ENCODE data around the gene AGBL4. TPM values are rescaled to one million over a fixed set of nuclear protein-coding genes. Genes with fewer than 3 reads are reported as not detected.
A peak's percentile ranks its signal among the peaks of the same experiment; 100 is the strongest.

Gene AGBL4
- total RNA-seq, 1 donor from 2014 or later: 3.1 TPM

DNA sequence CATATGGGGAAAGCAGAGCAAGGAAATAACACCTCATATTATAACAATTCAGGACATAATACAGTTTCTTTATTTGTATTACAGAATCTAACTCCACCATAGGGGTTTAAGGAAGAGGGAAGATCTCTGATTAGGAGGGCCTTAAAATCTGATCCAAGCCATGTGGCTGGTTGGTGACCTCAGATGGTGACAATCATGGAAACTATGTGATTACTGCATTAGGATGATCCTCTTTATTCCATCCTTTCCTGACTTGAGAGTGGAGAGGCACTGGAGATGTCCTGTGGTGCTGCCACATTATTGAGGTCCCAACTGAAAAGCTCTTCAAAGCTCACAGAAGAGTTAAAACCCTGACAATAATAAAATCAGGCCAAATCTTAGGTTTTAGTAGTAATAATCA lies 1078.9 kb downstream of the AGBL4 start:
- DNase-seq (ENCODE audit: low spot score): no peak

DNA sequence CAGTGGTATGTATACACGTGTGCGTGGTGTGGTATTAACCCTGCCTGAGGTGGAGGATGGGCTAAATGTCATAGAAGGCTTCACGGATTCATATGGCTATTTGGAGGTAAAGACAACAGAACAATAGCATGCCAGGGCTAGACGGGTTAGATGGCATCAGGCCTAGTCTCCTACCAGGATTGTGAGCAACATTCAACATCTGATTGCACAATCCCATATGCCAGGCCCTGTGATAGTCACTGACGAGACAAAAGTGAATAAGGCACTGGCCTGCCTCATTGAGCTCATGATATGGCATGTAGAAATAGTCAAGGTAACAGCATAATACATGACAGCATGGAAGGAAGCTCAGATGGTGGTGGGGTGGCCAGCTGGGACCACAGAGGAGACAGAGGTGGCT lies 1079.9 kb downstream of the AGBL4 start:
- DNase-seq (ENCODE audit: low spot score): no peak

DNA sequence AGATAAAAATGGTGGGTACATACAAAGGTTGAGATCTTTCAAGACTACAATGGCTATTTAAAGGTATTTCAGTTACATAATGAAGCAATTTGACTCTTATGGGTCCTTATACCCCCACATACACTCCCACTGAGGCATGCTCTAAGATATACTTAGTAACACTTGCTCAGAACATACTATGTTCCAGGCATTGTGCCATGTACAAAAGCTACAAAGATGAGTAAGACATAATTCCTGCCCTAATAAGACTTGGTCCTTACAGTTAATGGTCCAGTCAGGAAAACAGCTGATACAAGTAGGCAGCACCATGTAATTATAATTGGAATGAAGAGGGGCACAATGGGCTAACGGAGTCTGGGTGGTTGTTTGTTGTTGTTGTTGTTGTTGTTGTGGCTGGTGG lies 1080.4 kb downstream of the AGBL4 start:
- DNase-seq (ENCODE audit: low spot score): peak; percentile 38

DNA sequence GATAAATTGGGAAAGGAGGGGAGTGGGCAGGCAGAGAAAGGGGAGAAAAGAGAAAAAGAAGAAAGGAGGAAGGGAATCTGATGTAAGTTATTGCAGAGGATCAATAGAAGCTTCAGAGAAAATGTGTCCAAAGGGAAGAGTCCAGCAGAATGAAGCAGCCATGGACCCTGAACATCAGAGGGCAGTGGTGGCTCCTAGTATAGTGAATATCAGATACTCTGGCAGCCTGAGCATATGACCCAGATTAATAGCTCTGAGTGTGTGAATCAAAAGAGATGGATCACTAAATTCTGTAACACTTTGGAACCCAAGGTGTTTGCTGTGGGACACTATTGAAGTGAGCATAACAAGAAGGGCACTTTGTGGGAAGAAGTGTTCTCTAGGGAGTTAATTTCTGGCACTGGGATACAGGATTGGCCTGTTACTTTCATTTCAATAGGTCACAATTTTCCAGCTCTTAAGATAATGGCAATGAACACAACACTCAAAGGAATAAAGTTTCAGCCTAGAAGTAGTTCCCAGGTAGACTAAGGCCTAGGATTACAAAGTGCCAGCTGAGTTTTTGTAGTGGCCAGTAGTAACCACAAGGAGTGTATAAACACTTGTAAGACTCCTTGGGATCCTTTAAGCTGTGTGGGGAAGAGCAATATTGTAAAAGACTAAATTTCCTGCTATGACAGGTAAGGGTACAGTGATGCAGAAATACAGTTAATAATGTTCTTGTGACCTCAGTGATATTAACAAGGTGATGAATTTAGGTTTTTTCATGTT lies 1082.6 kb downstream of the AGBL4 start:
- DNase-seq (ENCODE audit: low spot score): no peak

DNA sequence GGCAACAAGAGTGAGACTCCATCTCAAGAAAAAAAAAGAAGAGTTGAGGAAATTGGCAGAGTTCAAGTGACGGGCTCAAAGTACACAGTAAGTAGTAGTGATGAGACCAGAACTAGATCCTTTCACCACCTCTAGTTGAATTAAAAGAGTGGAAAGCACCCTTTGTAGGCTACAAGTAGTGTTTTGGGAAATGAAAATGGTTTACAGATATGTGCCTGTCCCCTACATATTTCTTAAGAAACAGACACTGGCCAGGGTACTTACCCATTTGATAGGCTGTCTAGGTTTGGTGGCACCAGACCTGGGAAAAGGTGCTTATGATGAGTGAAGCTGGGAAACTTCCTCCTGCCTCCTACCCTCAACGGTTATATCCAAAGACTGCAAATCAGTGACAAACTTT lies 1083.4 kb downstream of the AGBL4 start:
- no peak for DNase-seq (ENCODE audit: low spot score)

DNA sequence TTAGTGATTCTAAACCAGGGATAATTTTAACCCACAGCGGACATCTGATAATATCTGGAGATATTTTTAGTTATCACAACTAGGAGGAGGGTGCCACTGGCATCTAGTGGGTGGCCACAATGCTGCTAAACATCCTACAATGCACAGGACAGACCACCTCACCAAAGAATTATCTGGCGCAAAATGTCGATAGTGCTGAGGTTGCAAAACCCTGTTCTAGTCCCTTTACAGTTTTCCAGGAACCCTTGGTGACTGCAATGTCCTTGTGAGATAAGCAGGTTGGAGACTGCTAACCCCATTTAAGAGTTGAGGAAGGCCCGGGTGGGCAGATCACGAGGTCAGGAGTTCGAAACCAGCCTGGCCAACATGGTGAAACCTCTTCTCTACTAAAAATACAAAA lies 1083.9 kb downstream of the AGBL4 start:
- no peak for DNase-seq (ENCODE audit: low spot score)

DNA sequence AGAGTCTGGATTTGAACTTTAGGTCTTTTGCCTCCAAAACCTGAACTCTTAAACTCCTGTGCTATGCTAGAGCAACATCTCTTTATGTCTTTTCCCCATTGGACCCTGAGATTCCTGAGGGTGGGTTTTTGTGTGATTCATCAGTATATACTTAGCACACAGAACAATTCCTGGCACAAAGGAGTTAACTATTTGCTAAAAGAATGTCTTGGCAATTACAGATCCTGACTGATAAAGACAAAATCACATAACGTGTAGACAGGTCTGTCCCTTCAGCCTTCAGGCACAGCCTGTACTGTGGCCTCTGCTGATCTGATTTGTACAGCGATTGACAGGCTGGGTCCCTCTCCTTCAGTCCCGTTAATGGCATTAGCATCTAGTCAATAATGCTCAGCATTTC lies 1084.7 kb downstream of the AGBL4 start:
- DNase-seq (ENCODE audit: low spot score): no peak

DNA sequence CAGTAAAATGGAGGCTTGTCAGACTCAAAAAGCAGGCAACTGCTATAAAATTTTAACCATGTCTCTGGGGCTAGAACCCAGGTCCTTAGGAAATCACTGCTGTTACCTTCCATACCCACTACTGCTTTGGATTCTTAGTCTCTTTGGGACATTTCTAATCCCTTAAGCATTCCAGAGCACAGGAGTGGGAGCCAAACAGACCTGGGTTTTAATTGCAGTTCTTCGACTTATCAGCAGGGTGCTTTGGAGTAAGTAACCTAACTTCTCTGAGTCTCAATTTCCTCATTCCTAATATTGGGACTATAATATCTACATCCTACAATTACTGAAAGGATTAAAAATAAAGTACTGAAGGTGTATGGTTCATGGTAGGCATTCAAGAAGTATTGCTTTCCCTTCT lies 1086.0 kb downstream of the AGBL4 start:
- DNase-seq (ENCODE audit: low spot score): no peak

DNA sequence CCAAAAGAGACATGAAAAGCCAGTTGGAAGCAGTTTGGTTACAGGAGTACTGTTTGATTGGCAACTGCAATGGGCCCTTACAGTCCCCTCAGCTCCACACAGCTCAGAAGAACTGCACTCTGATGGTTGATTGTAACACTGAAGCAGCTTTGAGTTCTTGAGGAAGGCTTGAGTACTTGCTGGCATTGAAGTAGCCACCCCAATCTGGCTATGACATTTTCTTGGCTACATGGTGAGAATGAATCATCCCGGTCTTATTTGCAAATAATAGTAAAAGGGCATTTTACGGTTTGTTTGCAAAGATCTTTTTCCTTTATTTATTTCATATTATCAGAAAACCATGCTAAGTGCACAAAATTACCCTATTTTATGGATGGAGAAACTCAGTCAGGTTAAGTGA lies 1087.3 kb downstream of the AGBL4 start:
- DNase-seq (ENCODE audit: low spot score): no peak

DNA sequence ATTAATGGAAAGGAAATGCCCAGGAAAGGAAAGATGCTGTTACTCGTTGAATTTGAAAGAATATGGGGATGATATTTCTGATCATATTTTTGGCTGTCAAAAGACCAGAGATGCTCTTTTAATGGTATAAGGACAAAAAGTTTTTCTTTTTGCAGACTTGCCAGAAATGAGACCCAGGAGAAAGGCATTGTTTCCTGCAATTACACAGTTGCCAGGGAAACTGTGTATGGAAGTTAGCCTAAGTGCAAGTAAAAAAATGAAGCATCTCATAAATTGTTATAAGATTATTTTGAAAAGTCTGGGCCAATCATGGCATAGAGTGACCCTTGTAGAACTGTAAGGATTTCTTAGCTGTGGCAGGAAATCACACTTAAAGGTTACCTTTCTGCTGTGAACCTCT lies 1091.4 kb downstream of the AGBL4 start:
- no peak for DNase-seq (ENCODE audit: low spot score)

DNA sequence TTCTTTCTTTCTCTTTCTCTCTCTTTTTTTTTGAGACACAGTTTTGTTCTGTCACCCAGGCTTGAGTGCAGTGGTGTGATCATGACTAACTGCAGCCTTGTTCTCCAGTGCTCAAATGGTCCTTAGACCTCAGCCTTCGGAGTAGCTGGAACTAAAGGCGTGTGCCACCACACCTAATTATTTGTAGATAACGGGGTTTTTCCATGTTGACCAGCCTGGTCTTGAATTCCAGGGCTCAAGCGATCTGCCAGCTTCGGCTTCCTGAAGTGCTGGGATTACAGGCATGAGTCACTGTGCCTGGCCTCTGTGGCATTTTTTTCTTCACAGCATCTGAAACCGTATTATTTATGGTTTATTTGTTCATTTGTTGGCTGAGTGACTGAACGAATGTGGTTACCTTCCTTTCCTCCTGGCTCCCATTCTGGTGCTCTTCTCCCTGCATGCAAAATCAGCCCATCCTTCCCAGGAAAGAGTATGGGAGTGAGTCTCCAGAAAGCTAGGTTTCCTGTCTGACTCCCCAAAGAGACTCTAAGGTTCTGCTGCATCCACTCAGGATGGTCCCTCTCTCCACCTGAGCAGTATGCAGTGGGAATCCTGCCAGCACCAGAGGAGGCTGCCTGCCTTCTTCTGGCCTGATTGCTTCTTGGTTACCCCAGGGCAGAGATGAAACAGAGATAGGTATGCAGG lies 1092.1 kb downstream of the AGBL4 start:
- DNase-seq (ENCODE audit: low spot score): peak; percentile 59

DNA sequence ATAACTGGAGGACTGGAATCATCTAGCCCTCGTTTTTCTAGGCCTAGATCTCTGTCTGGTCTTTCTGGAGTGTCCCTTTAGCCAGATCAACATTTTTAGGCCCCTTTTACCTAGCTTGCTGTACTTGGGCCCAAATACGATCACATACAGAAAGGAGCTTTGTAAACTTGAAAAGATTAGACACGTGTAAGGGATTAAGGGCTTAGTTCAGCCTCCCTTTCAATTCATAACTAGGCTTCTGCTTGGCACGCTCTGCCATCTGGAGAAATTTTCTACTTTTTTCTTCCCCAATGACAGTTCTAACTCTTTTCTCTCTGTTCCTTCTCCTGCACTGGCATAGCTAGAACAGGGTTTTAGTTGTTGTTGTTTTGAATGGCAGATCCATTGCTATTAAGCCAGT lies 1093.7 kb downstream of the AGBL4 start:
- no peak for DNase-seq (ENCODE audit: low spot score)

DNA sequence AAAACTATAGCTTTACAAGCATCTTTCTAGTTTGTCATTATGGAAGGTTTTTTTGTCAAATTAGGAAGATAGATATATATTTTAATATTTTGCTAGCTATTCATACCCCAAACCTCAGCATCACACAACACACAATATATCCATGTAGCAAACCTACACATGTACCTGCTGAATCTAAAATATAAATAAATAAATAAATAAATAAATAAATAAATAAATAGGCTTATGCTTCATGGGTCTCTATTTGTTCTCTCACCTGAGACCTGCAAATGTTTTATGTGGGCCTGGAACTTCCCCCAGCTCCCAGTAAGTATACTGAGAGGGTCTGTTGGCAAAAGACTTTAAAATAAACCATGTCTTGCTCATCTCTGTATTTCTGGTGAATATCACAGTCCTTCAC lies 1099.7 kb downstream of the AGBL4 start:
- no peak for DNase-seq (ENCODE audit: low spot score)

DNA sequence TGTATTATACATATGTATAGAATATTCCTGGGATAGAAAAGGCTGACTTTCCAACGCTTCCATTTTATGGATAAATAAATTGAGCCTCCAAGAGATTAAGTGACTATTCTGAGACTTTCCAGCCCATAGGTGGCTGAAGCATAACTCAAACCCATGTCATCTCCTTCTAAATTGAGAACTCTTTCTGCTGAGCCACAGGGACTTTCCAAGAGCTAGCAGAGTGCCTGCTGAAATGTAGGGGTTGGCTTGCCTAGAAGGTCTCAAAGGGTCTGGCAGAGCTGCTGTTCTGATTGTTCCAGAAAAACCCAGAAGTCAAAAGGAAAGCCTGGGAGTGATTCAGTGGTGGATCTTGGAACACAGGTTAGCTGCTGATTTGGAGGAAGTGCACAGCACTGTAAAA lies 1100.6 kb downstream of the AGBL4 start:
- no peak for DNase-seq (ENCODE audit: low spot score)

DNA sequence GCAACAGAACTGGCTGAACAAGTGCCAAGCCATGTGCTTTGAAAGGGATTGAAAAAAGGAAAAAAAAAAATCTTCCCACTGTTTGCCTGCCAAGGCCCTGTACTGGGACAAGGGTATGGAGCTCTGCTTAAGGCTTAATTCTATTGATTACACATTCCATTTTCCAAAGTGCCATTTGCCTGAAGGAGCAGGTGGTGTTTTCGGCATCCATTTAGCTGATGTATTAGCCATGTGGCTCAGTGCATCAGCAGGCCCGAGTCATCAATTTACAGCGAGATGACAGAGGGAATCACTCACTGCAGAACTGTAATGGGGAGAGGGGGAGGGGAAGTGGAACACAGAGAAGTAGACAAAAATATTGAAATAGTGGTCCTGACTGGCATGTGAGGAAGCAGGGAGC lies 1102.9 kb downstream of the AGBL4 start:
- DNase-seq (ENCODE audit: low spot score): no peak

DNA sequence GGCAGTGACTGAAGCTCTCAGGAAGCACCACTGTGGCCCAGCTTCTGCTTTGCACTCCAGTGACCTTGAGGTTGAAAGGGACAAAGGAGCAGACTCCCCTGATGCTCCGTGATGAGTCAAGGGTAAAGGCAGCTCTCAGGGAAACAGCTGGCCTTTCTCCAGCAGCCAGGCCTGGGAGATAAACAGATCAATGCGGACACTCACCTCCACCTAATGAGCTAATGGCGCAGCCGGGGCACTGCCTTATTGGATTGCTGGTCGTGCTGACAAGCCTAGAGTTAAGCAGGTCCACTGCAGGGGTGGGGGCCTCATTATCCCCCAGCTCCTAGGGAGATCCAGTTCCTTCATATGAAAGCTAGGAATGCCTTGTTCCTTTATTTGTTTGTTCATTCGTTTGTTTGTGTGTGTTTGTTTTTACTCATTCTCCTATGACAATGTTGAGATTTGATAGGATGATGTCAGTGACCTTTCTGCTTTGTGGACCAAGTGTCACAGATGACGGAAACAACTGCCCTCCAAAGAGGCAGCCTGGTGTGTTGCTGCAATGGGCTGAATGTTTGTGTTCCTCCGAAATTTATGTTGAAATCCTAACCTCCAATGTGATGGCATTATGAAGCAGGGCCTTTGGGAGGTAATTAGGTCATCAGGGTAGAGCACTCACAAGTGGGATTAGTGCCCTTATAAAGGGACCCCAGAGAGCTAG lies 1105.7 kb downstream of the AGBL4 start:
- no peak for DNase-seq (ENCODE audit: low spot score)

DNA sequence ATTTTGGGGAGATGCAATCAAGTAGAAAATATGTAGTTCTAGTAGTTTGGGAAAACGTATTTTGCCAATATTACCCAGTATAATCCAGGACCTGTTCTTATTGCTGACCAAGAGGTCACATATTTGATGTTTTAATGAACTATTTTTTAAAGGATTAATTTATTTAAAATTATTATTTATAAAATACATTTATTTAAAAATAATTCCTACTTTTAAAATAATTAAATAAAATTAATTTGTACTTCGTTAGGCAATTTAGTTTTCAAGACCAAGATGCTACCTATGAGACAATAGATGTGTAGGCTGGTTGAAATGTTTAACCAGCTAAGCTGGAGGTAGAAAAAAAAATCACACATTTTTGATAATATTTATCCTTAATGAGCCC lies 1106.7 kb downstream of the AGBL4 start:
- DNase-seq (ENCODE audit: low spot score): no peak

DNA sequence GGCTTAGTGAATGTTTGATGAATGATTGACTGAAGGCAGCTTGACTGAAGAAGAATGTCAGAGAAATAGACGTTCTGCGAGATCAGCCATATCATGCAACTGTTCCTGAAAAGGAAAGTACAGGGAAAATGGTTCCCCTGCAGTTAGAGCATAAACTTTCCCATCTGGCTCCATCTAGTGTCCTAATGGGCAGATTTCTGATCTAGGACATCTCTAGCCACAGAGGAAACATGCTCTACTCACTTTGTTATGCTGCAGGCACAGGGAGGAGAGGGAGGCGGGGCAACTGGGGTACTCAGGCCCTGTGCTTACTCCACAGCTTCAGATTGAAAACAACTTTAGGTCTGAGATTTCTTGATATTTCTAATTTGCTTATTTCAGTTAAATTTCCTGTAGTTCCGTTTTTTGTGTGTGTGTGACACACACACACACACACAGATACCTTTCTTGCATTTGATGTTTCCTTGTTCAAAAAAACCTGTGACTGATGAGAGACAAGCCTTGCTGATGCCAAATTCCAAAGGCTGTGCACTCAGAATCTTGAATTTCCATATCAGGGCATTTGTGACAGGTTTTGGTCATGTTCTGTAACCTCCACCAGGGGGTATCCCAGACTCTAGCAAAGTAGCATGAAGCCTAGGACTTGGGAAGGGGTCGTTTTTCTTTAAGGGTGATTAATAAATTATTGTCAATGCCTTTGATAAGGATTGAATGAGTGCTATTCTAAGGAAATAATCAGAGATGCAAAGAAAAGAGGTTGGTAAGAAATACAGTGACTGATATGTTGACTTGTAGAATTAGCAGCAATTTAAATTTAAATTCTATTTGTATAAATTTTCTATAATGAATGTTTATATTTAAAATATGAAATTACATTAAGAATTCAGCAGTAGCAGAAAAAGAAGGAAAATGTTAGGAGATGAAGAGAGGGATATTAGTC lies 1107.4 kb downstream of the AGBL4 start:
- DNase-seq (ENCODE audit: low spot score): peak; percentile 88

DNA sequence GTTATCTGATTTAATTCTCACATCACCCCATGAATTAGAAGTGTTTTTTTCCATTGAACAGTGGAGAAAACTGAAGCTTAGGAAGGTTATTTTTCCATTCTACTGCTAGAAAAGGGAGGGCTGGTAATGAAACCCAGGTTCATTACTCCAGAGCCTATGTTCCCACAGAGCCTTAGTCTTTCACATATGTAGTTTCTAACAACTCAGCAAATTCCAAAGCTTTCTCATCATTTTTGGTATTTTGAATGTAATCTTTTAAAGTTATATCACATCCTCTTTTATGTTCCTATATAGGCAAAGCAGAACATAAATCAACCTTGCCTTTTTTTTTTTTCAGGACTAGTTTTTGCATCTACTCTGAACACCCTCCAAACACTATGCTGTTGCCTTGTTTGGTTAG lies 1115.1 kb downstream of the AGBL4 start:
- peak; percentile 75 for DNase-seq (ENCODE audit: low spot score)

DNA sequence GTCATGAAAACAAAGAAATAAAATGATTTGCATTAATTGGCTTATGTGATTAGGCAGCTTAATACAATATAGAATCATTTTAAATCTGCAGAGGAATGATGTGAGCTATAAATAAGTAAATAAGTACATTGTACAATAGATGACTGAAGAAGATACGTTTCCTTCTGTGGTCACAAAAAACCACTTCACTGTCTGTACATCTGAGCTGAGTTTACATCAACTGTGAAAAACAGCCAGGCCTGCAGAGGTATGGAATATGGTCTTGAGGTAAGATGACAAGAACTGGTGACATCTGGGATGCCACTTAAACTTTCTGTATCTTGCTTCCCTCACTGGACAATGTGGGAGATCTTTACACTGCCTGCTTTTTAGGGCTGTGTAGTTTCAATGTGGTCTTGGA lies 1117.0 kb downstream of the AGBL4 start:
- DNase-seq (ENCODE audit: low spot score): no peak

DNA sequence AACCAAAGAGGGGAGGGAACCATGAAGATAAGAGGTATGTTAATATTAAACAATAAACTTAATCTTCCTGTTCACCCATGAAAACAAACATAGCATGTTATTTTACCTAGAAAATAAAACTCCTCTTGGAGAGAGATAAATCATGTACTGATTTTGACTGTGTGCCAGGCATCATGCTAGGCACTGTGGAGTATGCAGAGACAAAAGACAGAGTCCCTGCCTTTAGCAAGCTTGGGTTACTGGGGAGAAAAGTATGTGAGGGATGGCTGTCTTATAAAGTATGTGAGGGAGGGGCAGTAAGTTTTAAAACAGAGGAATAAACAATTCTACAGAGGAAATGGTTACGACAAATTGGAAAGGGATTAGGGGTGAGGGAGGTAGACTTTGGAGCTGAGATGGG lies 1117.6 kb downstream of the AGBL4 start:
- no peak for DNase-seq (ENCODE audit: low spot score)

DNA sequence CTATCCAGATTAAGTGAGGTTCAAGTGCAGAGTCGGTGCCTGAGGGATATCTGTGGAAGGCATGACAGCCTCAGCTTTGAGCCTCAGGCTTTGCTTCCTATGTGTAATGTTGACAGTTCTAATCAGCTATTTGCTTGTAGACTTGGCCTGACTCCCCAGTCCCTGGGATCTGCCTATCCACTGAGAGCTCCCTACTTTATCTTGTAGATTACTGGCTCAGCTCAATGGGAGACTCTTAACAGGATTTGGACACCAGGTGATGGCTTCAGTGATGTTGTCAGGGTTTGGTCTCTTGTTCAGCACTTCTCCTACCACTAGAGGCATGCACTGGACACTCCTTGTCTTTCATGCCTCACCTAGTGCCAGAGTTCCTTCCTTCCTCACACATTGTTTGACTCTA lies 1120.5 kb downstream of the AGBL4 start:
- peak; percentile 76 for DNase-seq (ENCODE audit: low spot score)
